ENCODE measurements around the gene SSH2.

Gene SSH2

GRCh38 chr17:29674281-29674680 is 255.7 kb downstream of the SSH2 start (continued):
- no peak for TF ChIP-seq ZBTB10 (tag by site-specific recombination; IDR thresholded peaks at IDR 0.05)
- no peak for TF ChIP-seq ZNF558 (tag by site-specific recombination; IDR thresholded peaks at IDR 0.05)
- no peak for TF ChIP-seq EGR2 (tag by site-specific recombination; IDR thresholded peaks at IDR 0.05; ENCODE audit: low read depth)
- TF ChIP-seq HIC1 (tag by site-specific recombination; IDR thresholded peaks at IDR 0.05): no peak
- no peak for TF ChIP-seq ZNF366 (tag by site-specific recombination; conservative IDR thresholded peaks at IDR 0.05)

GRCh38 chr17:29671661-29672060 is 258.4 kb downstream of the SSH2 start:
- ChIA-PET POLR2A (no interaction called here), CTCF (interaction anchor here (0.7 to 1.7 kb wide), 4 partner anchors 9 to 260 kb away, joined by 3 to 5 read pairs (median 4); no protein-coding TSS in a partner anchor)
- Histone ChIP-seq H3K4me3 (ENCODE audit: low read depth, low read length) (no peak overlapping the region), H3K36me3 (ENCODE audit: control insufficient read depth in 2 of 2, insufficient read depth in 1 of 2, low read length in 2 of 2) (peaks cover 18 to 31% of the 10 kb centered on the region in 2 experiments), H3K27ac (ENCODE audit: extremely low read depth, low read depth, low read length) (no peak overlapping the region), H3K4me1 (ENCODE audit: control insufficient read depth, insufficient read depth, low read length) (no peaks in the 10 kb centered on the region; the same call in 1 of the 2 replicates), H3K9me3 (ENCODE audit: control insufficient read depth, insufficient read depth, low read depth, low read length) (no peaks in the 10 kb centered on the region)
- no peak for TF ChIP-seq ZNF707 (tag by site-specific recombination; IDR thresholded peaks at IDR 0.05)
- no peak for TF ChIP-seq BCL11A (tag by site-specific recombination; IDR thresholded peaks at IDR 0.05; ENCODE audit: low read depth)
- no peak for TF ChIP-seq ZNF792 (tag by site-specific recombination; IDR thresholded peaks at IDR 0.05)
- TF ChIP-seq GLIS1 (tag by site-specific recombination; IDR thresholded peaks at IDR 0.05): no peak
- no peak for TF ChIP-seq ZNF701 (tag by site-specific recombination; IDR thresholded peaks at IDR 0.05)
- no peak for TF ChIP-seq ZBTB21 (tag by site-specific recombination; IDR thresholded peaks at IDR 0.05)
- TF ChIP-seq ZNF555 (tag by site-specific recombination; conservative IDR thresholded peaks at IDR 0.05): no peak
- no peak for TF ChIP-seq ZNF184 (tag by site-specific recombination; IDR thresholded peaks at IDR 0.05)
- no peak for TF ChIP-seq ZBTB48 (tag by site-specific recombination; IDR thresholded peaks at IDR 0.05)
- TF ChIP-seq ZNF366 (tag by site-specific recombination; conservative IDR thresholded peaks at IDR 0.05): no peak
- no peak for TF ChIP-seq ZNF623 (tag by site-specific recombination; IDR thresholded peaks at IDR 0.05)
- no peak for TF ChIP-seq ZNF560 (tag by site-specific recombination; IDR thresholded peaks at IDR 0.05; ENCODE audit: borderline replicate concordance)
- TF ChIP-seq ATF2 (tag by site-specific recombination; IDR thresholded peaks at IDR 0.05; ENCODE audit: low read depth): no peak
- no peak for TF ChIP-seq INSM2 (tag by site-specific recombination; IDR thresholded peaks at IDR 0.05)
- TF ChIP-seq EGR2 (tag by site-specific recombination; IDR thresholded peaks at IDR 0.05; ENCODE audit: low read depth): no peak
- TF ChIP-seq ZNF23 (tag by site-specific recombination; IDR thresholded peaks at IDR 0.05; ENCODE audit: borderline replicate concordance): no peak
- no peak for TF ChIP-seq ZIC2 (tag by site-specific recombination; IDR thresholded peaks at IDR 0.05)

All from HEK293 (cell line).